NT2/D1 (cell line): ENCODE results near the gene MINDY1.

Experiments used
- DNase-seq: peaks from one replicate; pipeline ENCODE4 v3.0.0-alpha.2; 2011; ENCODE audit warnings: low read depth, low spot score
- H3K27me3 ChIP-seq: 2 replicates; pipeline ENCODE4 v1.6.0; 2011; ENCODE audit warnings: mild to moderate bottlenecking; ENCODE audit not compliant: insufficient read length, insufficient read depth
- H3K36me3 ChIP-seq: 2 replicates; pipeline ENCODE4 v1.6.1; 2011; ENCODE audit warnings: mild to moderate bottlenecking, low read length, mixed read lengths; ENCODE audit not compliant: insufficient read depth, insufficient read length
- H3K4me1 ChIP-seq: 2 replicates; pipeline ENCODE4 v1.5.1; 2011; ENCODE audit not compliant: insufficient read depth, insufficient read length
- H3K4me3 ChIP-seq: 2 replicates; pipeline ENCODE4 v1.5.1; 2011; ENCODE audit warnings: low read depth; ENCODE audit not compliant: insufficient read length
- H3K9ac ChIP-seq: 2 replicates; pipeline ENCODE4 v1.6.0; 2011; ENCODE audit warnings: low read depth; ENCODE audit not compliant: insufficient read length
- H3K9me3 ChIP-seq: 2 replicates; pipeline ENCODE4 v1.5.1; 2011; ENCODE audit warnings: mild to moderate bottlenecking, low read length; ENCODE audit not compliant: insufficient read depth
- SUZ12 ChIP-seq: IDR thresholded peaks from 2 replicates; pipeline ENCODE4 v1.6.1; 2011; ENCODE audit not compliant: insufficient read length, insufficient read depth; ENCODE audit errors: extremely low read depth
- YY1 ChIP-seq: IDR thresholded peaks from 2 replicates; pipeline ENCODE4 v1.6.1; 2011; ENCODE audit not compliant: insufficient read length, insufficient read depth
- ZNF274 ChIP-seq: IDR thresholded peaks from 2 replicates; pipeline ENCODE4 v1.6.1; 2011; ENCODE audit warnings: mild to moderate bottlenecking, low read depth, low read length

The MINDY1 gene

DNA sequence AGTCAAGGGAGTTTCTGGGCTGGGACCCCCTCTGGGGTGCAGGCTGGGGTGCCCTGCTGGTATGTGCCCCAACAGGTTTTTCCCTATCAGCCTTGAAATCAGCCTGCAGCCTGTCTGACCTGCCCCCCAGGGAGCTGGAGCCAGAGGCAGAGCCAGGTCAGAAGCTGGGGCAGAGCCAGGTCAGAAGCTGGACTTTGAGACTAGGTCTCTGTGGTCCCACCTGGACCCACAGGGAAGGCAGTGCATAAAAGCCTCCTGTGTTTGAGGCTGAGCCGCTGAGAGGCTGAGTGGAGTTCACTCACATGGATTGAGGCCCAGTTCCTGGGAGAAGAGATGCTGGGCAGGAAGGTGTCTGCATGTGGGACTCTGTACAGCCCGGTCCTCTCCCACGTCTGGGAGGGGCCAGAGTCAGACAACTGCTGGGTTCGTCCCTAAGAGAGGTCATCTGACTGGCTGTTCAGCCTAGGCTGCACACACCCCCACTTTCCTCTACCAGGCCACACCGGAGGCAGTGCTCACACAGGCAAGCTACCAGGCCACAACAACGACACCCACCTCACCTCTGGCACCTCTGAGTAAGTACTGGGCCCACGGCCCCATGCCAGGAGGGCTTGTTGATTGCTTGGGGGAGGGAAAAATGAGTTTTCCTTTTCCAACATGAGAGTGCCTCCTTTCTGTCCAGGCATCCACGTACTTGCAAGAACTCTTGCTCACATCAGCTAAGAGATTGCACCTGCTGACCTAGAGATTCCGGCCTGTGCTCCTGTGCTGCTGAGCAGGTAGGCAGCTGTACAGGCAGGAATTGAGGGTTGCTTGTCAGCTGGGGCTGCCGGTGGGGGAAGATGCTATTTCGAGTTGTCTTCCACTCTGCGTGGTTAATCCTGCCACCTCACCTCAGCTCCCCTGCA, 24.6 kb downstream of the MINDY1 start, which contains the start of gene ANXA9:
TSS of gene ANXA9 (plus strand) at position 488 of the 908 bp plus-strand sequence. CDS start 814 bp downstream, outside the sequence.
- no peak within 1 kb of the TSS for H3K4me3 ChIP-seq
- H3K27me3 ChIP-seq, result no peaks in the 10 kb centered on the region
- DNase-seq, result no peak
- no peaks in the 10 kb centered on the region for H3K36me3 ChIP-seq
- no peak for TF ChIP-seq SUZ12
- TF ChIP-seq YY1, result no peak
- TF ChIP-seq ZNF274, result no peak
- H3K9ac ChIP-seq, result peak within 1 kb of the TSS; percentile 44
- no peaks in the 10 kb centered on the region for H3K9me3 ChIP-seq
- peaks cover 36% of the 10 kb centered on the region for H3K4me1 ChIP-seq

GRCh38 chr1:150981177-150981804, 25.4 kb downstream of the MINDY1 start:
- peak overlapping the region; percentile 62 for H3K9ac ChIP-seq
- H3K9me3 ChIP-seq, result no peaks in the 10 kb centered on the region
- peaks cover 36% of the 10 kb centered on the region for H3K4me1 ChIP-seq
- H3K36me3 ChIP-seq, result no peaks in the 10 kb centered on the region
- TF ChIP-seq YY1, result no peak
- no peak for TF ChIP-seq SUZ12
- TF ChIP-seq ZNF274, result no peak
- H3K4me3 ChIP-seq, result no peak overlapping the region
- DNase-seq, result peak; percentile 85
- no peaks in the 10 kb centered on the region for H3K27me3 ChIP-seq

DNA sequence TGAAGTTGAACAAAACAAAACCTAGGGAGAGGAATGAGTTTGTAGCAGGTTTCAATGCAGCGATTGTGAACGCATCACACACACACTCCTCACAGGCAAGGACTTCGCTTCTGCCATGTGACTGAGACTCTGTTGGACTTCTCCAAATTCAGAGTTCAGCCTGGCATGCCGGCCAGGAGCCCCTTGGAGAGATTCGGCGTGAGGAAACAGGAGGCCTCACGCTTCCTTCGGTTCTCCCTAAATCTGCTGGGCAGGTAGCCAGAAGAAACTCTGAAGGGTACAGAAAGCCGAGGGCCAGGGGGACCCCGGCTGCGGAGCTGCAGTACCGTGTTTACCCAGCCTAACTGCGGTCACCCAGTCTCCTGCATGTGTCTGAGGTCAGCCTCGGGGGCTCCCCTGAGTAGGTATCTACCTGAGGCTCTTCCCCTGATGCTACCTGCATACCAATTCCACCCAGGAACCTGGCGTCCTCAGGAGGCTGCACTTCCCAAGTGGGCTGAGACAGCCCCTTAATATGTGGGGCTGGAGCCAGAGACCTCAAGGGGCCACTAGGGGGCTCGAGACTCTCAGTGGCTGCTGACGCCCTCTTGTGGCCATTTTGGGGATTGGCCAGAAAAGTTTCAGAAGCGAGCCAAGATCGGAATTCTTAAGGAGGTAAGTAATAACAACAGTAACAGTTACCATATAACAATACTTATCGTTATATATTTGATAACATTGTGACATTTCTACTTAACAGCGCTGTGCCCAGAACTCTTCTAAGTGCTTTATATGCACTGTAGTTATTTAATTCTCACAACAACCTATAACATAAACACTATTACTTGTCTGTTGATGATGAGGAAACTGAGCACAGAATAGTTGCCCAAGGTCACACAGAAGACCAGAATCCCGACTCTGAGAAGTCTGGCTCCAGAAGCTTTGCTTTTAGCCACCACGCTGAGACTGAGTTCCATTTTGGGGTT, 27.3 kb downstream of the MINDY1 start:
- no peak overlapping the region for H3K9ac ChIP-seq
- DNase-seq, result peak; percentile 92
- H3K9me3 ChIP-seq, result no peaks in the 10 kb centered on the region
- H3K4me1 ChIP-seq, result peaks cover 35% of the 10 kb centered on the region
- H3K27me3 ChIP-seq, result no peaks in the 10 kb centered on the region
- TF ChIP-seq YY1 (no peak), ZNF274 (no peak), SUZ12 (no peak)
- H3K36me3 ChIP-seq, result no peaks in the 10 kb centered on the region
- no peak overlapping the region for H3K4me3 ChIP-seq

- no peaks in the 10 kb centered on the region for H3K9me3 ChIP-seq
- H3K4me1 ChIP-seq, result peaks cover 38% of the 10 kb centered on the region
- H3K4me3 ChIP-seq, result peak overlapping the region; percentile 18
- TF ChIP-seq SUZ12, result no peak
- TF ChIP-seq ZNF274, result no peak
- no peak for TF ChIP-seq YY1
- H3K36me3 ChIP-seq, result no peaks in the 10 kb centered on the region
- H3K9ac ChIP-seq, result peak overlapping the region; percentile 21
- no peak for DNase-seq
- H3K27me3 ChIP-seq, result peaks cover 3% of the 10 kb centered on the region
These were observed 29.6 kb downstream of the MINDY1 start for GRCh38 chr1:150976879-150977694.

- Histone ChIP-seq H3K27me3 (peaks cover 3% of the 10 kb centered on the region), H3K9ac (peak overlapping the region; percentile 12), H3K4me1 (peaks cover 37% of the 10 kb centered on the region), H3K4me3 (no peak overlapping the region), H3K9me3 (no peaks in the 10 kb centered on the region), H3K36me3 (no peaks in the 10 kb centered on the region)
- TF ChIP-seq ZNF274 (no peak), YY1 (no peak), SUZ12 (no peak)
- DNase-seq, result no peak
These were observed 30.3 kb downstream of the MINDY1 start for GRCh38 chr1:150976401-150976821.
